IMR-90 (cell line): Measurements from ENCODE around the gene OR7D4. TPM values are rescaled to one million over a fixed set of nuclear protein-coding genes. Genes with fewer than 3 reads are reported as not detected.

Experiments used
- ATAC-seq: fragments of 200-7000 bp; cut with Tn5 transposase; 2 replicates; pipeline ENCODE4 v1.9.1; 2020; ENCODE audit warnings: low read depth, mild to moderate bottlenecking, moderate library complexity
- BruUV-seq: library from RNA; stranded (reverse); fragments of 400-500 nt; replicated peaks from 2 replicates; lab custom pipeline; 2021; lab: Mats Ljungman, UMichigan
- CTCF ChIA-PET: fragments of 300-600 bp; formaldehyde crosslinking; extraction: SDS; loops from one replicate; lab custom pipeline; 2021; ENCODE audit warnings: antibody characterized with exemption; lab: Yijun Ruan, JAX
- POLR2A ChIA-PET: fragments of 300-600 bp; sonication (Branson Sonifier 250); formaldehyde crosslinking; loops from one replicate; lab custom pipeline; 2022; ENCODE audit warnings: antibody characterized with exemption; ENCODE audit not compliant: unreplicated experiment; lab: Charles Lee
- DNase-seq: peaks from one replicate; pipeline ENCODE4 v3.0.0; 2013
- H2AFZ ChIP-seq: replicated peaks from 2 replicates; pipeline ENCODE3; 2013; ENCODE audit warnings: low read length, mild to moderate bottlenecking; ENCODE audit not compliant: poor library complexity
- H2AK5ac ChIP-seq: 2 replicates; pipeline ENCODE4 v1.6.1; 2013; ENCODE audit warnings: low read depth, low read length, inconsistent platforms
- H2AK9ac ChIP-seq: replicated peaks from 2 replicates; pipeline ENCODE3; 2013; ENCODE audit warnings: mild to moderate bottlenecking, low read depth, low read length, moderate library complexity; ENCODE audit not compliant: poor library complexity
- H2BK120ac ChIP-seq: 2 replicates; pipeline ENCODE4 v1.6.1; 2013; ENCODE audit warnings: low read depth, low read length, inconsistent platforms
- H2BK15ac ChIP-seq: 3 replicates; pipeline ENCODE4 v1.6.1; 2013; ENCODE audit warnings: low read depth, low read length, inconsistent platforms
- H2BK20ac ChIP-seq: 2 replicates; pipeline ENCODE4 v1.6.1; 2013; ENCODE audit warnings: low read depth, mild to moderate bottlenecking, inconsistent platforms, low read length, moderate library complexity
- H2BK5ac ChIP-seq: 2 replicates; pipeline ENCODE4 v1.6.1; 2013; ENCODE audit warnings: mild to moderate bottlenecking, low read depth, low read length, inconsistent platforms; ENCODE audit not compliant: poor library complexity, severe bottlenecking
- H3K14ac ChIP-seq: replicated peaks from 2 replicates; pipeline ENCODE4 v1.6.1; 2013; ENCODE audit warnings: low read depth, low read length, inconsistent platforms
- H3K18ac ChIP-seq: 2 replicates; pipeline ENCODE4 v1.6.1; 2013; ENCODE audit warnings: low read depth, low read length, control low read depth
- H3K23ac ChIP-seq: 2 replicates; pipeline ENCODE4 v1.6.1; 2013; ENCODE audit warnings: low read depth, low read length, inconsistent platforms
- H3K27ac ChIP-seq: 2 replicates; pipeline ENCODE4 v1.5.1; 2013; ENCODE audit warnings: mild to moderate bottlenecking, control low read depth, low read length; ENCODE audit not compliant: insufficient read depth
- H3K27me3 ChIP-seq: 2 replicates; pipeline ENCODE4 v1.6.1; 2013; ENCODE audit warnings: low read length; ENCODE audit not compliant: control insufficient read depth, insufficient read depth
- H3K36me3 ChIP-seq: 2 replicates; pipeline ENCODE4 v1.6.1; 2013; ENCODE audit warnings: low read length, mixed read lengths; ENCODE audit not compliant: control insufficient read depth, insufficient read depth
- H3K4ac ChIP-seq: 2 replicates; pipeline ENCODE4 v1.6.1; 2013; ENCODE audit warnings: low read depth, low read length, inconsistent platforms
- H3K4me1 ChIP-seq: 2 replicates; pipeline ENCODE4 v1.6.1; 2013; ENCODE audit warnings: low read length, mixed read lengths; ENCODE audit not compliant: control insufficient read depth, insufficient read depth
- H3K4me2 ChIP-seq: 2 replicates; pipeline ENCODE4 v1.6.1; 2013; ENCODE audit warnings: low read depth, mild to moderate bottlenecking, control low read depth, low read length, moderate library complexity
- H3K4me3 ChIP-seq: 2 replicates; pipeline ENCODE4 v1.5.1; 2013; ENCODE audit warnings: low read depth, mild to moderate bottlenecking, control low read depth, low read length, moderate library complexity; ENCODE audit not compliant: insufficient read depth
- H3K56ac ChIP-seq: 2 replicates; pipeline ENCODE4 v1.6.1; 2013; ENCODE audit warnings: low read length, inconsistent platforms; ENCODE audit not compliant: insufficient read depth; ENCODE audit errors: extremely low read depth
- H3K79me1 ChIP-seq, 2 experiments: 2 replicates each; pipeline ENCODE4 v1.6.1; 2013; ENCODE audit warnings: low read length in 2 of 2, inconsistent platforms in 1 of 2, low read depth in 1 of 2
- H3K9ac ChIP-seq: 2 replicates; pipeline ENCODE4 v1.6.1; 2013; ENCODE audit warnings: low read depth, low read length, control low read depth
- H3K9me1 ChIP-seq: 2 replicates; pipeline ENCODE4 v1.6.1; 2013; ENCODE audit warnings: low read length, inconsistent platforms; ENCODE audit not compliant: insufficient read depth
- H3K9me3 ChIP-seq: 2 replicates; pipeline ENCODE4 v1.6.1; 2013; ENCODE audit warnings: low read length; ENCODE audit not compliant: control insufficient read depth, insufficient read depth
- H4K20me1 ChIP-seq: 2 replicates; pipeline ENCODE4 v1.6.1; 2013; ENCODE audit warnings: low read length, inconsistent platforms; ENCODE audit not compliant: insufficient read depth
- H4K5ac ChIP-seq: 2 replicates; pipeline ENCODE4 v1.6.1; 2013; ENCODE audit warnings: mild to moderate bottlenecking, low read depth, low read length, control low read depth
- H4K8ac ChIP-seq, 2 experiments: 2 replicates each; pipeline ENCODE4 v1.6.1; 2013; ENCODE audit warnings: low read depth in 2 of 2, low read length in 2 of 2, control low read depth in 1 of 2, inconsistent platforms in 1 of 2
- H4K91ac ChIP-seq: 2 replicates; pipeline ENCODE4 v1.6.1; 2013; ENCODE audit warnings: low read depth, low read length, inconsistent platforms; ENCODE audit not compliant: insufficient read depth
- BHLHE40 ChIP-seq: fragments of 150-350 bp; IDR thresholded peaks from 2 replicates; pipeline ENCODE4 v1.6.1; 2016; ENCODE audit warnings: mild to moderate bottlenecking, low read depth, low read length
- CEBPB ChIP-seq: IDR thresholded peaks from 2 replicates; pipeline ENCODE4 v1.6.1; 2012; ENCODE audit warnings: low read depth, low read length, improper control_type of control experiment
- CHD1 ChIP-seq: IDR thresholded peaks from 2 replicates; pipeline ENCODE4 v1.6.1; 2012; ENCODE audit warnings: low read depth, low read length, improper control_type of control experiment
- CTCF ChIP-seq: conservative IDR thresholded peaks from 2 replicates; pipeline ENCODE4 v1.5.1; 2012; ENCODE audit warnings: mild to moderate bottlenecking, low read depth, low read length, improper control_type of control experiment
- FOS ChIP-seq: fragments of 150-350 bp; IDR thresholded peaks from 2 replicates; pipeline ENCODE4 v1.6.1; 2016; ENCODE audit warnings: low read depth, low read length
- MAFK ChIP-seq: IDR thresholded peaks from 2 replicates; pipeline ENCODE4 v1.6.1; 2012; ENCODE audit warnings: low read depth, low read length, improper control_type of control experiment
- MAZ ChIP-seq: IDR thresholded peaks from 2 replicates; pipeline ENCODE4 v1.6.1; 2012; ENCODE audit warnings: low read depth, mild to moderate bottlenecking, low read length, improper control_type of control experiment, moderate library complexity, borderline replicate concordance
- MXI1 ChIP-seq: IDR thresholded peaks from 2 replicates; pipeline ENCODE4 v1.6.1; 2012; ENCODE audit warnings: low read depth, mild to moderate bottlenecking, low read length, moderate library complexity, borderline replicate concordance
- NFE2L2 ChIP-seq: fragments of 150-350 bp; IDR thresholded peaks from 2 replicates; pipeline ENCODE4 v1.6.1; 2016; ENCODE audit warnings: low read depth, mild to moderate bottlenecking, low read length
- POLR2A ChIP-seq: IDR thresholded peaks from 2 replicates; pipeline ENCODE4 v1.6.1; 2012; ENCODE audit warnings: mild to moderate bottlenecking, low read depth, low read length
- RAD21 ChIP-seq: IDR thresholded peaks from 2 replicates; pipeline ENCODE4 v1.6.1; 2012; ENCODE audit warnings: low read length, improper control_type of control experiment
- RCOR1 ChIP-seq: IDR thresholded peaks from 2 replicates; pipeline ENCODE4 v1.6.1; 2012; ENCODE audit warnings: mild to moderate bottlenecking, low read length, improper control_type of control experiment; ENCODE audit not compliant: insufficient replicate concordance
- RFX5 ChIP-seq: IDR thresholded peaks from 2 replicates; pipeline ENCODE4 v1.8.0; 2012; ENCODE audit warnings: low read depth, mild to moderate bottlenecking, low read length, moderate library complexity
- SMC3 ChIP-seq: fragments of 150-350 bp; IDR thresholded peaks from 2 replicates; pipeline ENCODE4 v1.6.1; 2016; ENCODE audit warnings: low read depth, mild to moderate bottlenecking, antibody characterized with exemption, low read length, moderate library complexity
- WGBS, 2 experiments: methylation state at CpG; one replicate each; pipeline versions ENCODE4 v1.1.5 to v1.1.7; 2013; ENCODE audit warnings: missing lambda C conversion rate in 2 of 2; ENCODE audit not compliant: insufficient read length in 1 of 2; ENCODE audit errors: extremely low coverage in 2 of 2; 5-methylcytosine and 5-hydroxymethylcytosine counted together
- dilution Hi-C: fragments of 300-500 bp; cut with HindIII; formaldehyde crosslinking; loops from one replicate; pipeline ENCODE4 v1.14.3; 2018; ENCODE audit warnings: low sequenced_read_pairs; ENCODE audit not compliant: unreplicated experiment
- in situ Hi-C: fragments of 300-500 bp; cut with MboI; formaldehyde crosslinking; loops from 3 replicates; pipeline ENCODE4 v1.14.3; 2019; ENCODE audit warnings: low sequenced_read_pairs, inconsistent platforms, mixed read lengths
- intact Hi-C: fragments of 100-400 bp; cut with micrococcal nuclease; formaldehyde crosslinking; loops from 2 replicates; pipeline ENCODE4 v1.10.0; 2022
- polyA plus RNA-seq, 3 experiments: library from polyadenylated mRNA; depleted of rRNA; stranded (reverse); fragments of >200 nt; gene quantifications; 2 replicates each; pipeline ENCODE4 v1.2.3, GENCODE V29; 2012; ENCODE audit warnings: low replicate concordance in 1 of 3
- total RNA-seq: library from RNA; depleted of rRNA; stranded (reverse); fragments of >200 nt; gene quantifications from 2 replicates; pipeline ENCODE4 v1.2.3, GENCODE V29; 2012
- TF ChIP-seq, protein P1 (sequence below): fragments of 150-350 bp; IDR thresholded peaks from 2 replicates; pipeline ENCODE4 v1.6.1; 2017; ENCODE audit warnings: mild to moderate bottlenecking, antibody characterized with exemption, low read length, low read depth
- TF ChIP-seq, protein P2 (sequence below): fragments of 150-350 bp; IDR thresholded peaks from 2 replicates; pipeline ENCODE4 v1.6.1; 2016; ENCODE audit warnings: low read depth, mild to moderate bottlenecking, low read length, moderate library complexity, borderline replicate concordance

Gene OR7D4
- total and polyA plus RNA-seq, 2 of the 4 experiments (the other 2 are of a cell fraction) = not detected

DNA sequence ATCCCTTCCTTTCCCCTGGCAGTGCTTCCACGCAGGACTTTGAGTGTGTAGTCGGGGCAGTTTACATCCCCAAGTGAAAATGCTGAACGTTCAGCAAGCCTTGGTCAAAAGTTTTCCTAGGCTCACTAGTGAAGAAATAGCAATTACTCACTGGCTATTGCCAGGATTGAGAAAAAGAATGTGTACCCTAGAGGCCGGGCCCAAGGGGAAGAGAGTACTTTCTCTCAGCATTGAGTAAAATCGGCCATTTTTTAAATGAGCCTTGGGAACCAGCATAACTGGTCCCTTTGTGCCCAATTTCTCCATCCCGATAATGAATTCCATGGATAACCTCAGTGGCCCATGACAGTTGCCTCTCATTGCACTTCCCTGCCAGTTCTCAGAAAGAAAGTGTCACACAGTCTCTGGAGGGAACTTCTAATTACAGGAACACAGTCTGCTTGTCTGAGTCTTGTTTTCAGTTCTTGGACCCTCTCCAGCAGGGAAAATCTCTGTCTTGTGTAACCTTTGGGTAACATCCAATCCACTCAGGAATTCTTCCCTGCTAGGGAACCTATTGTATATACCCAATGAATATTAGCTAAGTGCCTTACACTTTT lies 47.9 kb downstream of the OR7D4 start:
- Histone ChIP-seq H3K27ac (no peak overlapping the region), H4K20me1 (no peaks in the 10 kb centered on the region), H3K23ac (no peak overlapping the region), H4K8ac (no peak overlapping the region), H2BK15ac (no peak overlapping the region), H4K5ac (no peak overlapping the region), H3K4ac (no peak overlapping the region), H3K9me1 (no peaks in the 10 kb centered on the region), H3K4me2 (no peak overlapping the region), H3K9me3 (peaks cover 7% of the 10 kb centered on the region), H2BK5ac (no peak overlapping the region), H3K27me3 (no peaks in the 10 kb centered on the region), H2AK9ac (no peak overlapping the region), H2BK120ac (no peak overlapping the region), H4K91ac (no peak overlapping the region), H3K56ac (no peak overlapping the region), H2AFZ (no peak overlapping the region), H3K18ac (no peak overlapping the region), H2AK5ac (no peak overlapping the region), H3K36me3 (peaks cover 5% of the 10 kb centered on the region), H3K4me3 (no peak overlapping the region), H3K79me1 (no peaks in the 10 kb centered on the region), H3K9ac (no peak overlapping the region), H2BK20ac (no peak overlapping the region), H3K4me1 (no peaks in the 10 kb centered on the region), H3K14ac (no peak overlapping the region)
- in situ Hi-C loops (no loop called here), dilution Hi-C loops (no loop called here), intact Hi-C loops (no loop called here)
- ChIA-PET CTCF (no interaction called here), POLR2A (no interaction called here)
- TF ChIP-seq RAD21 (no peak), CEBPB (no peak), NFE2L2 (no peak), FOS (no peak), RFX5 (no peak), BHLHE40 (no peak), MAZ (no peak), SMC3 (no peak), CHD1 (no peak), MXI1 (no peak), CTCF (no peak), MAFK (no peak), RCOR1 (no peak), POLR2A (no peak)
- TF ChIP-seq, protein P1, sequence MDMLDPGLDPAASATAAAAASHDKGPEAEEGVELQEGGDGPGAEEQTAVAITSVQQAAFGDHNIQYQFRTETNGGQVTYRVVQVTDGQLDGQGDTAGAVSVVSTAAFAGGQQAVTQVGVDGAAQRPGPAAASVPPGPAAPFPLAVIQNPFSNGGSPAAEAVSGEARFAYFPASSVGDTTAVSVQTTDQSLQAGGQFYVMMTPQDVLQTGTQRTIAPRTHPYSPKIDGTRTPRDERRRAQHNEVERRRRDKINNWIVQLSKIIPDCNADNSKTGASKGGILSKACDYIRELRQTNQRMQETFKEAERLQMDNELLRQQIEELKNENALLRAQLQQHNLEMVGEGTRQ = no peak
- TF ChIP-seq, protein P2, sequence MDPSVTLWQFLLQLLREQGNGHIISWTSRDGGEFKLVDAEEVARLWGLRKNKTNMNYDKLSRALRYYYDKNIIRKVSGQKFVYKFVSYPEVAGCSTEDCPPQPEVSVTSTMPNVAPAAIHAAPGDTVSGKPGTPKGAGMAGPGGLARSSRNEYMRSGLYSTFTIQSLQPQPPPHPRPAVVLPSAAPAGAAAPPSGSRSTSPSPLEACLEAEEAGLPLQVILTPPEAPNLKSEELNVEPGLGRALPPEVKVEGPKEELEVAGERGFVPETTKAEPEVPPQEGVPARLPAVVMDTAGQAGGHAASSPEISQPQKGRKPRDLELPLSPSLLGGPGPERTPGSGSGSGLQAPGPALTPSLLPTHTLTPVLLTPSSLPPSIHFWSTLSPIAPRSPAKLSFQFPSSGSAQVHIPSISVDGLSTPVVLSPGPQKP = no peak
- no peak for ATAC-seq
- WGBS, 2 experiments = 78% methylated on average over 4 of the region's 6 CpGs; no CpG with 5 or more reads in 1 of the 2 experiments
- no TSS peak for BruUV-seq
- no peak for DNase-seq
